Muscle layer of colon (tissue), 2 donors: ENCODE data around the gene TNNI2.

Experiments
- H3K27ac ChIP-seq: one replicate; pipeline ENCODE4 v1.7.0; 2013; ENCODE audit warnings: low read depth, mild to moderate bottlenecking, low read length, moderate library complexity
- H3K27me3 ChIP-seq, 2 donors: one replicate each; pipeline ENCODE4 v1.7.0; 2013; ENCODE audit warnings: low read length in 2 of 2, mild to moderate bottlenecking in 2 of 2; ENCODE audit not compliant: insufficient read depth in 2 of 2, control insufficient read depth in 1 of 2
- H3K36me3 ChIP-seq: one replicate; pipeline ENCODE4 v1.7.0; 2013; ENCODE audit warnings: mild to moderate bottlenecking, low read length; ENCODE audit not compliant: insufficient read depth
- H3K4me1 ChIP-seq: one replicate; pipeline ENCODE4 v1.7.0; 2013; ENCODE audit warnings: mild to moderate bottlenecking, low read length; ENCODE audit not compliant: insufficient read depth
- H3K4me3 ChIP-seq, 2 donors: one replicate each; pipeline ENCODE4 v1.7.0; 2013; ENCODE audit warnings: low read length in 2 of 2, low read depth in 1 of 2, mild to moderate bottlenecking in 1 of 2, moderate library complexity in 1 of 2
- H3K9ac ChIP-seq: one replicate; pipeline ENCODE4 v1.7.0; 2013; ENCODE audit warnings: low read length
- H3K9me3 ChIP-seq: one replicate; pipeline ENCODE4 v1.7.0; 2013; ENCODE audit warnings: mild to moderate bottlenecking, low read length
- donor health status: abdominal sarcoma.
- donor health status: Adenocarcinoma of cecum.

TNNI2 gene

DNA sequence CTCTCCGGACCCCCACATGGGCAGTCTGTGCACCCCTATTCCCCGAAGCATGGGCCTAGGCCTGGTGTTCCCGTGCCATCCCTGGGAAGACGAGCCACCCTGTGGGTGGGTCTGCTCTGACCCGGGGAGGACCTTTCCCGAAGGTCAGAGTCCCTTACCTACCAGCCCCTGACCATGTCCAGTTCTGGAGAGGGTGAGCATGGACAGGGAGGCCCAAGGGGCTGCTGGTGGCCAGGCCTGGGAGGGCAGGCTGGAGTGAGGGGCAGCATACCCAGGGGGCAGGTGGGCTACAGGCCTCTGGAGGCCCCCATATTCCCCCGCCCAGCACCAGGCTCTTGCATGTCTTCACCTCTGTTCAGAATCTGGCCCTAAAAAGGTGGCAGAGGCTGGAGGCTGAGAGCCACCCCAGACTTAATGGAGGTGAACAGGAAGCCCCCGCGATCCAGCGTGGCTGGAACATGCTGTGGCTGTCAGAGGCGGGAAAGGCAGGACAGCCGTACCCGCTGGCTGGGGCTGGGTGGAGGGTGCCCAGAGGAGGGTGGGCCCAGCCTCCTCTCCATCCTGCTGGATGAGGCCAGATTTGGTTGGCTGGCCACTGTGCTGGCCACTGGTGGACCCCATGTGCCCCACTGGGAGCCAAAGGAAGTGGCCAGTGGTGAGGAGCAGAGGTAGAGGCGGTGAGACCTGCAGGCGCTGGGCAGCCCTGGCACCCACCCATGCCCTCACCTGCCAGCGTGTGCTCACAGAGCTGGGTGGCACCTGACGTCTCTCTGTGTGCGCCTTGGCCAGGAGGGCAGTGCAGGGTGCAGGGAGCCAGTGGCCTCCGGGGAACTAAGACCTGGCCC is 15.2 kb upstream of the TNNI2 start:
- peaks cover 0 to 3% of the 10 kb centered on the region in 2 donors for H3K27me3 ChIP-seq
- no peaks in the 10 kb centered on the region for H3K4me1 ChIP-seq
- peaks cover 5% of the 10 kb centered on the region for H3K9me3 ChIP-seq
- H3K36me3 ChIP-seq: no peaks in the 10 kb centered on the region
- no peak overlapping the region for H3K9ac ChIP-seq
- H3K4me3 ChIP-seq: no peak overlapping the region
- H3K27ac ChIP-seq: no peak overlapping the region

DNA sequence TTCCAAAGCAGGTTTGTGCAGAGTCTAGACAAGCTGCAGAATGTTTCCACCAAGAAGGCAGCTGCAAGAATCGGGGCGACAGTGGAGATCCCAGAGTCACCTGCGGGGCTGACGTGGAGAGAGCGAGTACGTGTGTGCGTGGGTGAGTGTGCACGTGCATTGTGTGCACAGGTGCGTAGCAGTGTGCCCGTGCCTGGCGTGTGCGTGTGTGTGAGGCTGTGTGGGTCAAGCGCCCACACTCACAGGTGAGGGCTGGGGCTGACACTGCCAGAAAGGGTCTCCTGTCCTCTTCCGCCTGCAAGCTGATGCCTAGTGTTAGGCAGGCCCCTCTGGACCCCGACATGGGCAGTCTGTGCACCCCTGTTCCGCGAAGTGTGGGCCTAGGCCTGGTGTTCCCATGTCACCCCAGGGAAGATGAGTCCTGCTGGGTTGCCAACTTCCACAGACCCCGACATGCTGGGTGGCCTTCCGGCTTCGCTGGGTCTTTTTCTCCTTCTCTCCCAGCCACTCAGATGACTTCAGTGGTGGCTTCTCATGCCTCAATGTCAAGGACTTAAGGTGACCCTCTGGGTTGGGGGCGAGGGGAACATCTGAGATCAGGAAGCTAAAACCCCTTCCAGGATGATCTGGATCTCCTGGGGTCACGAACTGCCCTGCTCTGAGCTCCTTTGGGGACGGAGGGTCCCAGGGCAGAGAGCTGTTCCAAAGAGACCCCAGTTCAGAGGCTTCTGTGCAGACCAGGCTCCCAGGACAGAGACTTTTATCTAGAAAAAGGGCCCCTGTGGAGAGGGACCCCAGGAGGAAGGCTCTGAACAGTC is 14.4 kb upstream of the TNNI2 start:
- no peaks in the 10 kb centered on the region for H3K4me1 ChIP-seq
- no peaks in the 10 kb centered on the region for H3K9me3 ChIP-seq
- H3K9ac ChIP-seq: no peak overlapping the region
- peaks cover 0 to 7% of the 10 kb centered on the region in 2 donors for H3K27me3 ChIP-seq
- H3K27ac ChIP-seq: no peak overlapping the region
- no peaks in the 10 kb centered on the region for H3K36me3 ChIP-seq
- no peak overlapping the region for H3K4me3 ChIP-seq

DNA sequence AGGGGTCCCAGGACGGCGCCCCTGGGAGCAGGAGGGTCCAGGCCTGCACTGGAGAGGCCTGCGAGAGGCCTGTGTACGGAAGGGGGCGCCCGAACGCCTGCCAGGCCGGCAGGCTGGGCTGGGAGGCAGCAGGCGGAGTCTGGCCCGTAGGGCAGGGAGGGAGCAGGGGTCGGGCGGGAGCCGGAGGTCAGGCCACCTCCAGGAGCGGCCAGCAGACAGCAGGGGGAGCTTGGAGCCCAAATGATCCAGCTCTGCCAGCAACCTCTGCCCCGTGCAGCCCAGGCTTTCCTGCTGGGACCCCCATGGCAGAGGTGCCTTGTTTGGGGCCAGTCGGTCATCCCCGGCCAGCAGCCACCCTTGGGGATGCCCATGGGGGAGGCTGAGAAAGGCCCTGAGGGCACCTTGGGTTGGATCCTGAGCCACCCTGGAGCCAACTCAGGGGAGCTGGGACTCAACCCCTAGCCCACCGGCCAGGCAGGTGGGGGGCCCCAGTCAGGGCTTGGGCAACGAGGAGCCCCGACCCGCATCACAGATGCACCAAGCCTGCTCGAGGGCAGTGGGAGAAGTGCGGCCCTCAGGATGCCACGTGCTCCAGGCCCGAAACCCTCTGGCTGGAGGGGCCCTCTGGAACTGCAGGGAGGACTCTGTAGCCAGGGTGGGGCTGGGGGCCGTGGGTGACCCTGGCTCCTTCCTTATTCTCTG is 13.6 kb upstream of the TNNI2 start:
- Histone ChIP-seq H3K36me3 (no peaks in the 10 kb centered on the region), H3K9ac (no peak overlapping the region), H3K4me1 (no peaks in the 10 kb centered on the region), H3K9me3 (no peaks in the 10 kb centered on the region), H3K4me3 (no peak overlapping the region), H3K27me3 (peaks cover 0 to 13% of the 10 kb centered on the region in 2 donors), H3K27ac (no peak overlapping the region)

DNA sequence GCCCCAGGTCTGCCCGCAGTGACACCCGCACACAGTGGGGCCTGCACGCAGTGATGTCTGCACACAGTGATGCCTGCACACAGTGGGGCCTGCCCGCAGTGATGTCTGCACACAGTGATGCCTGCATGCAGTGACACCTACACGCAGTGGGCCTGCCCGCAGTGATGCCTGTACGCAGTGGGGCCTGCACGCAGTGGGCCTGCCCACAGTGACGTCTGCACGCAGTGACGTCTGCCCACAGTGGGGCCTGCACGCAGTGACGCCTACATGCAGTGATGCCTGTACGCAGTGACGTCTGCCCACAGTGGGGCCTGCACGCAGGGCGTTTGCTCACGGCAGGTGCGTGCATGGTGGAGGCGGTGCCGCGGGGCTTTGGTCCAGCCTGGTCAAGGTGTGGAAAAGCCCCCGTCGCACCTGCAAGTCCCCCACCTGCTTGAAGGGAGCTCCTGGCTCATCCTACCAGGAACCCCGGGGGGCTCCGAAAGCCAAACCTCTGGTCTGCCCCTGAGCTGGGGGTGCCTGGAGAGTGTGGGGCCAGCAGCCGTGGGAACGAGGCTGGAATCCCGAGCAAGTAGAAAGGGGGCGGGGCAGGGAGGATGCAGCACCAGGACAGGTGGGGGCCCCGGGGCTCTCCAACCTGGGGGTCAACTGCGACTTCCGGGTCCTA is 12.9 kb upstream of the TNNI2 start:
- Histone ChIP-seq H3K4me3 (no peak overlapping the region), H3K9ac (no peak overlapping the region), H3K27ac (no peak overlapping the region), H3K4me1 (no peaks in the 10 kb centered on the region), H3K9me3 (no peaks in the 10 kb centered on the region), H3K27me3 (peaks cover 0 to 13% of the 10 kb centered on the region in 2 donors), H3K36me3 (no peaks in the 10 kb centered on the region)

DNA sequence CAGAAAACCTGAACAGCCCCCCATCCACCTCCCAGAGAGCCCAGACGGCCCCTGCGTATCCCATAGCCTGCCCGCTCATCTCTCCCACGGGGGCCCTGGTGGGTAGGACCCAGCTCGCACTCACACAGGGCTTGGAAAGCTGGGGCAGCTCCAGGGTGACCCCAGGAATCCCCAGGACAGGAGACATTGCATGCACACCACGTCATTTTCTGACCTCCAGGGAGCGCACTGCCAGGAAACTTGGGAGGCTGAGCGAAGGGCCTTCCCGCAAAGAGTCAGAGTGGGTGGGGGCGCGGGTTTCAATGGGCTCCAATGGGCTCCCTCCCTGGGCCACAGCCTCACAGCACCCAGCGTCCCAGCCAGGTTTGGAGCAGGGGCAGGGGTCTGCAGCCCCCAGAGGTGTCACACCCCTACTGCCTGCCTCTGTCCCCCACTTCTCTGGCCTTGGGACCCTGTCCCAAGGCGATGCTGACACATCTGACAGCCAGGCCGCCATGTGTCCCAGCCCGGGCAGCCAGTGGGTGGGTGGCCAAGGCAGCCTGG is 12.2 kb upstream of the TNNI2 start:
- H3K27ac ChIP-seq: no peak overlapping the region
- no peaks in the 10 kb centered on the region for H3K9me3 ChIP-seq
- no peak overlapping the region for H3K9ac ChIP-seq
- H3K4me1 ChIP-seq: no peaks in the 10 kb centered on the region
- H3K4me3 ChIP-seq: no peak overlapping the region
- peaks cover 0 to 17% of the 10 kb centered on the region in 2 donors for H3K27me3 ChIP-seq
- H3K36me3 ChIP-seq: no peaks in the 10 kb centered on the region

DNA sequence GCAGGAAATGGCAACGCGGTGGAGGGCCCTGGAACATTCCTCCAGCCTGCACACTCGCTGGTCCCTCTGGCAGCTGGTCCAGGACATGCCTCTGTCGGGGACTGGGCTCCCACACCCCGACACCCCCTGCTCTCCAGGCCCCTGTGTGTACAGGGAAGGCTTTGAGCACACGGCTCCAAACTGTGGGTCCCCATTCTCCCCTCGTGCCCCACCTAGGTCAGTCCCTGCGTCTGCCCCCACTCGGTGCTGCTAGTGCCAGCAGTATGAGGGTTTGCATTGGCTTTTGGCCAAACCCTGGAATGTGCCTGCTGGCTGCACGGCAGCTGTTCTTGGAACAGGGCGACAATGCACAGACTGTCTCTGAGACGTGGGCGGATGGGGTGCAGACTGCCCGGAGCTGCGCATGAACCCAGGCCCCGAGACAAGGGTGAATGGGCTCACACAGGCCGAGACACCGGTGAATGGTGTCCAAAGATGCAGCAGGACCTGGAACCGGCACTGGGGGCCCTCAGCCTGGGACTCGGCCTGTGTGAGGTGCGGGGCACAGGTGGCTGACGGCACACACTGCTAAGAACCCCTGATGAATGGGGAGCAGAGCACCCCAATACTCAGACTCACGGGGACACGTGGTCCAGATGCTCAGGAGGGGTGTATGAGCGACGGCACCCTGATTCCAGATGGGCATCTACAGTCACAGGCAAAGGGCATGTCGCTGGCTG is 11.5 kb upstream of the TNNI2 start:
- Histone ChIP-seq H3K36me3 (no peaks in the 10 kb centered on the region), H3K9ac (no peak overlapping the region), H3K4me3 (no peak overlapping the region), H3K9me3 (no peaks in the 10 kb centered on the region), H3K27me3 (peaks cover 0 to 22% of the 10 kb centered on the region in 2 donors), H3K4me1 (no peaks in the 10 kb centered on the region), H3K27ac (no peak overlapping the region)

DNA sequence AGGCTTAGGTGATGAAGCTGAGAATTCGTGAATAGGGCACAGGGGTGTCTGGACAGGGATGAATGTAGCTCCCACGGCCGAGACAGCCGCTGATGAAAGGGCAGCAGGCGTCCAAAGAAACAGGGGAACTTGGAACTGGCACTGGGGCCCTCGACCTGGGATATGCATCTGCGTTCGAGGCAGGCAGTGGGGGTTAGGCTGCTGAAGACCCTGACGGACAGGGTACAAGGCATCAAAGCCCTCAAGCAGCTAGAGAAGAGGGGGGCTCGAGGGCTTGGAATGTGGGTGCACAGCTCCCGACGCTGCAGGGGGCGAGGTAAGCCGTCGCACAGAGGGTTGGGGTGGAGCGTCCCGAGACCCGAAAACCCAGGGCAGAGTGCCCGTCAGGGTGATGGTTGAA is 10.8 kb upstream of the TNNI2 start:
- no peak overlapping the region for H3K27ac ChIP-seq
- no peaks in the 10 kb centered on the region for H3K4me1 ChIP-seq
- H3K4me3 ChIP-seq: no peak overlapping the region
- H3K36me3 ChIP-seq: no peaks in the 10 kb centered on the region
- H3K9me3 ChIP-seq: no peaks in the 10 kb centered on the region
- peaks cover 0 to 27% of the 10 kb centered on the region in 2 donors for H3K27me3 ChIP-seq
- no peak overlapping the region for H3K9ac ChIP-seq

DNA sequence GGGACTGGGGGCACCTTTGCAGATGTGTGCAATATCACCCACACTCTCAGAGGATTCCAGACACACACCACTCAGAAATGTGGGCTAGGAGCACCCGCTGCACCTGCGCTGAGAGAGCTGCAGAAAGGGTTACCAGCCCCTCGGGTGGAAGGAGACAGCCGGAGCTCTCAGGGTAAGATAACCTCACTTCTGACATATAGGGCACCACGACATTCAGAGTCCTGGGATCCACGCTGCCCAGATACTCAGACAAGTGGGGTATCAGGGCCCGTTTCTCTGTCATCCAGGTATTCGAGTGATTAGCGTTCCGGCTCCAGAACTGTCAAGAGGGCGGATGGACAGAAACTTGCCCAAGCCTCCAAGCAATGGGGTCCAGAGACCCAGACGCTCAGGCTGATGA is 10.2 kb upstream of the TNNI2 start:
- H3K27me3 ChIP-seq: peaks cover 0 to 29% of the 10 kb centered on the region in 2 donors
- no peaks in the 10 kb centered on the region for H3K9me3 ChIP-seq
- H3K36me3 ChIP-seq: no peaks in the 10 kb centered on the region
- H3K4me3 ChIP-seq: no peak overlapping the region
- no peak overlapping the region for H3K9ac ChIP-seq
- no peaks in the 10 kb centered on the region for H3K4me1 ChIP-seq
- no peak overlapping the region for H3K27ac ChIP-seq

DNA sequence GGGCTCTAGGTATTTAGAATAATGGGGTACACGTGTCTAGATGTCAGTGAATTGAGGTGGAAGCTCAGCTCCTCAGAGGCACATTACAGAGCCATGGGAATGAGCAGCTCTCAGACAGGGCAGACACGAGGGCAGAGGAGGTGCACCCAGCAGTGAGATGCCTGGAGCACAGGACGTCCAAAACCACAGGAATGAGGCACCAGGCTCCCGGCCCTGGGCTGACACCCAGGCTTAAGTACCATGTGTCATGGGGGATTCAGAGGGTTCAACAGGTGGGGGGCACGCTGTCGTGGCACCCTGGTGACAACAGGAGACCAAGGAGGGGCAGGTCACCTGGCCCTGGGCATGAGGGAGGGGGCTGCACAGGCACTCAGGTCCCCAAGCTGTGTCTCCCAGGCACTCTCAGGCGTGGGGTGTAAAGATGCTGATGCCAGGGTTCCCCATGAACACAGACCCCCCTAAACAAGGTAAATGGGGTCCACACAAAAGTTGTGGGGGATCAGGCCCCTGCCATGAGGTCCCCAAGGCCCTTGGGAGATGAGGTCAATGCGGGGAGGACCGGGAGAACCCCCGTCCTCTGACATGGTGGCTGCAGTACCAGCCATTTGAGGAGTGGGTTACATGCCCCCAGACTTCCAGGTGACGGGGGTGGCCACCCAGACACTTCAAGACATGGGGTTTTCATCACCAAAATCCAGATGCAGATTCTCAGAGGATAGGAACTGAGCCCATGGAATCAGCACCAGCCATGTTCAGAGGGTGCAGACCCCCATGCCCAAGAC is 9.6 kb upstream of the TNNI2 start:
- Histone ChIP-seq H3K27ac (no peak overlapping the region), H3K27me3 (peaks cover 0 to 29% of the 10 kb centered on the region in 2 donors), H3K36me3 (no peaks in the 10 kb centered on the region), H3K9me3 (no peaks in the 10 kb centered on the region), H3K4me1 (no peaks in the 10 kb centered on the region), H3K9ac (no peak overlapping the region), H3K4me3 (no peak overlapping the region)

DNA sequence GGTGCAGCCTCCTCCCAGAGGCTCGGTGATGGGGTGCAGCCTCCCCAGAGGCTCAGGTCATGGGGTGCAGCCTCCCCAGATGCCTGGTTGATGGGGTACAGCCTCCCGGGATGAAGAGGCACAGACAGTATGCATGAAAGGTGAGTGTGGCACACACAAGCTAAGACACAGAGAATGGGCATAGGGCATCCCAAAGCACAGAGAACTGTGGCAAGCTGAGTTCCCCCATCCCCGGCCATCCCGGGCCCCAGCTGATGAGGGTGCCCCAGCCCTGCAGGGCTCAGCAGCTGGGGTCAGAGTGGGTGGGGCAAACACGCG is 8.8 kb upstream of the TNNI2 start:
- Histone ChIP-seq H3K9ac (no peak overlapping the region), H3K4me3 (no peak overlapping the region), H3K4me1 (no peaks in the 10 kb centered on the region), H3K27me3 (peaks cover 0 to 29% of the 10 kb centered on the region in 2 donors), H3K27ac (no peak overlapping the region), H3K36me3 (no peaks in the 10 kb centered on the region), H3K9me3 (no peaks in the 10 kb centered on the region)
